RKO (cell line): Measurements from ENCODE around the gene SNAI3.

ENCODE experiments used
- DNase-seq: peaks from one replicate; pipeline ENCODE4 v3.0.0-alpha.2; 2016; ENCODE audit warnings: low spot score

The SNAI3 gene

GRCh38 chr16:88649924-88650748 is 36.2 kb downstream of the SNAI3 start:
- DNase-seq = peak; percentile 37

GRCh38 chr16:88649195-88649923 is 36.9 kb downstream of the SNAI3 start:
- DNase-seq = no peak

GRCh38 chr16:88647178-88648070 is 38.9 kb downstream of the SNAI3 start:
- DNase-seq = no peak

- DNase-seq = no peak
Measured at GRCh38 chr16:88646345-88647034, 39.8 kb downstream of the SNAI3 start.

GRCh38 chr16:88645941-88646340 is 40.4 kb downstream of the SNAI3 start:
- DNase-seq = no peak

- DNase-seq = no peak
Measured at GRCh38 chr16:88645455-88645854, 40.9 kb downstream of the SNAI3 start.

- no peak for DNase-seq
Measured at GRCh38 chr16:88643644-88643932, 42.7 kb downstream of the SNAI3 start.

- DNase-seq = no peak
Measured at GRCh38 chr16:88642881-88643643, 43.2 kb downstream of the SNAI3 start.

GRCh38 chr16:88640498-88641247 is 45.6 kb downstream of the SNAI3 start:
- no peak for DNase-seq

GRCh38 chr16:88640039-88640495 is 46.2 kb downstream of the SNAI3 start:
- DNase-seq = no peak

- no peak for DNase-seq
Measured at GRCh38 chr16:88639231-88640038, 46.9 kb downstream of the SNAI3 start.

GRCh38 chr16:88638323-88639230 is 47.7 kb downstream of the SNAI3 start, which contains the start of gene IL17C:
Gene IL17C, plus strand, starts transcription at chr16:88638572. Its CDS starts 70 bp downstream, at chr16:88638642.
- no peak for DNase-seq

GRCh38 chr16:88636488-88637265 is 49.6 kb downstream of the SNAI3 start:
- no peak for DNase-seq

- DNase-seq = no peak
Measured at GRCh38 chr16:88635671-88636319, 50.5 kb downstream of the SNAI3 start.

GRCh38 chr16:88634994-88635670 is 51.2 kb downstream of the SNAI3 start:
- peak; percentile 30 for DNase-seq
